ENCODE data around the gene NSL1.

The NSL1 gene

DNA sequence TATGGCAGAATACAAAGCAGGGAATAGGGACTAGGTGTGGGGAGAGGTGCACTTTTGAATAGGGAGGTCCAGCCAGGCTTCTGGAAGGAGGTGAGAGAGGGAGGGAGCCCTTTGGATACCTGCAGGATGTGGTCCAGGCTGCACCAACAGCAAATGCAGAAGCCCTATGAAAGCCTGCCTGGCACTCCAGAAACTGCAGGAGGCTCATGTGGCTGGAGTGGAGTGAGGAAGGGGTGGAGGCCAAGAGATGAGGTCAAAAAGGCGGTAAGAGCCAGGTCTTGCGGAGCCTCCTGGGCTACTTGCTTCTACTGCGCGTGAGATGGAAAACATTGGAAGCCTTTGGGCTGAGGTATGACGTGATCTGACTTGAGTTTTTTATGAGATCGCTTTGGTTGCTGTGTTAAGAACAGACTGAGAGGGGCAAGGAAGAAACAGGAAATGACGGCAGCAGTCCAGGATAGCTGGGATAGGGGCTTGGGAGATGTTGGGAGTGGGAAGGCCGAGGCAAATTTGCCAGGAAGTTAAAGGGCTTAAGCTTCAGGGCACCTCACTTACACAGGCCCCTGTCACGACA, 87.5 kb downstream of the NSL1 start:
- no peak for DNase-seq (ENCODE audit: low read depth in 2 of 2)

DNA sequence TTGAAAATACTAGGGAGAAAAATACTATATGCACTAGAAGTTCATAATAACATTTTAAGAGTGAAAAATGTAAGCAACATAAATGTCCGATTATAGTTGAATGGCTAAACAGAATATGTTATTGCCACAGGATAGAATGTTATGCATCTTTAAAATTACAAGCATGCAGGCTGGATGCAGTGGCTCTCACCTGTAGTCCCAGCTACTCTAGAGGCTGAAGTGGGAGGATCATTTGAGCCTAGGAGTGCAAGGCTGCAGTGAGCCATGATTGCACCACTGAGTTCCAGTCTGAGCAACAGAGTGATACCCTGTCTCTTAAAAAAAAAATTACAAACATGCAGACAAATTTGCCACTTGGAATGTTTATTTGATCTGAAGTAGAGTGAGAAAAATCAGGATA, 88.9 kb downstream of the NSL1 start:
- DNase-seq (ENCODE audit: low read depth in 2 of 2) = no peak

DNA sequence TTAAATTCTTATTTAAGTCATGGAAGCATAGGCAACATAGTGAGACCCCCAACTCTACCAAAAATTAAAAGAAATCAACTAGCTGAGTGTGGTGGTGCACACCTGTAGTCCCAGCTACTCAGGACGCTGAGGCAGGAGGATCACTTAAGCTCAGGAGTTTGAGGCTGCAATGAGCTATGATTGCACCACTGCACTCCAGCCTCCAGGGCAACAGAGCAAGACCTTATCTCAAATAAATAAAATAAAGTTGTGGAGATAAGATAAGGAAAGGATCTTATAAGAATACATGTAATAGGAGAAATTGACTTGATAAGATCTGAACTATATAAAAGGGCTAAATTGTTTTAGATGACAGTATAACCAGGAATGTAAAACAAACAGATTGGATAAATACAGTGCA, 89.7 kb downstream of the NSL1 start:
- DNase-seq (ENCODE audit: low read depth in 2 of 2) = no peak

- peak in 1 of 2 donors; percentile 22 for DNase-seq (ENCODE audit: low read depth in 2 of 2)
Measured at GRCh38 chr1:212700892-212701819, 90.4 kb downstream of the NSL1 start.

DNA sequence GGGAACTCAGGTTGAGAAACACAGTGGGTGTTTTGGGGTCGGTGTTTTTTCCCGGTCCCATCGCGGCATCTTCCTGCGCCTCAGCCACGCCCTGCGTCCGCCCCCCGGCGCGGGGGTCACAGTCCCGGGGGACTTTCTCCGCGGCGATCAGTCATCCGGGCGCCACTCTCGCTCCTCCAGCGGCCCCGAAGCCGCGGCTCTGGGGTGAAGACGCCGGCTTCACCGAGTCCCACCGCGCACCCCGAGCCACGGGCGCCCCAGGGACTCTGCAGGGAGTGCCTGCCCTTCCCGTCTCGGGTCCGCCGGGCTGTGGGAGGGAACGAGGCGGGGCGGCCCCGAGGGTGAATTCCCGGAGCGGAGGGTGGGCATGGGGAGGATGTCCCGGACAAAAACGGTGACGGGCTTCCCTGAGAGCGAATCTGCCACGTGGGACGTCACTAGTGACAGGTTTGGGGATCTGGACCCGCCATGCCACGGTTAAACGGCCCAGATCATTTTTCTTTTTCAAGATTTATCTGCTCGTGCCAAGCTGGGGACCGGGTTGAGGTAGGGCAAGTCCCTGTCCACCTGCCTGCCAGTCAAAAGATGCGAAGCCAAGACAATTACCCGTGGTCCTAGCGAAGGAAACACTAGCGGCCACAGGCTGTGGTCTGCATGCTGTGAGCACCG, 91.2 kb downstream of the NSL1 start:
- peak in 1 of 2 donors; percentile 58 for DNase-seq (ENCODE audit: low read depth in 2 of 2)

- DNase-seq (ENCODE audit: low read depth in 2 of 2) = peak; percentile 74 to 83
Measured at GRCh38 chr1:212699625-212700222, 91.9 kb downstream of the NSL1 start, which contains the start of gene BATF3. Gene BATF3, minus strand, starts transcription at chr1:212699840. Its CDS starts 78 bp downstream, at chr1:212699762.

- DNase-seq (ENCODE audit: low read depth in 2 of 2) = peak; percentile 13 to 36
Measured at GRCh38 chr1:212699104-212699624, 92.4 kb downstream of the NSL1 start.

GRCh38 chr1:212698467-212699103, 93.0 kb downstream of the NSL1 start:
- DNase-seq (ENCODE audit: low read depth in 2 of 2) = no peak

DNA sequence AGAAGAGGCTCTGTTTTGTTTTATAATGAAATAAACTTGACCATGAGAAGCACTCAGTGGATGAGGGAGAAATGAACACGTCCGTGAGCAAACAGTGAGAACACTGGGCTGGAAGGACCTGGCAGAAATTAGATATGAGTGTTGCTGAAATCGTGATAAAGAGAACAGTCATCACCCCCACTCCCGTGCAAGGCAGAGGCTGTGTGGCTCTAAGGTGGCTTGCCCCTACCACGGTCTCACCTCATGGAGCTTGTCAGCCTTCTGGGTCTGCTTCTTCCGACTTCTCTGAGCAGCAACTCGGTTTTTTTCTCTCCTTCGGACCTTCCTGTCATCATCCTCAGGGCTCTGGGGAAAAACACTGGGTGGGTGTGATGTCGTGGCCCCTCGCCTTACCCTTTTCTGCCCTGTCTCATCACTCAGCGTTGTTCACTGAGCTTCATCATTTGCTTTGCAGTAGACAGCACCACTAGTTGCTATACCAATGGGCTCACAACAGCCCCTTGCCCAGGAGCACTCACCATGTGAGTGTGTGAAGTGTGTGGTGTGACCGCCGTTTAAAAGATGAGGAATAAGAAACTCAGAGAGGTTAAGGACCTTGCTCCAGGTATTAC, 94.8 kb downstream of the NSL1 start:
- DNase-seq (ENCODE audit: low read depth in 2 of 2) = no peak

DNA sequence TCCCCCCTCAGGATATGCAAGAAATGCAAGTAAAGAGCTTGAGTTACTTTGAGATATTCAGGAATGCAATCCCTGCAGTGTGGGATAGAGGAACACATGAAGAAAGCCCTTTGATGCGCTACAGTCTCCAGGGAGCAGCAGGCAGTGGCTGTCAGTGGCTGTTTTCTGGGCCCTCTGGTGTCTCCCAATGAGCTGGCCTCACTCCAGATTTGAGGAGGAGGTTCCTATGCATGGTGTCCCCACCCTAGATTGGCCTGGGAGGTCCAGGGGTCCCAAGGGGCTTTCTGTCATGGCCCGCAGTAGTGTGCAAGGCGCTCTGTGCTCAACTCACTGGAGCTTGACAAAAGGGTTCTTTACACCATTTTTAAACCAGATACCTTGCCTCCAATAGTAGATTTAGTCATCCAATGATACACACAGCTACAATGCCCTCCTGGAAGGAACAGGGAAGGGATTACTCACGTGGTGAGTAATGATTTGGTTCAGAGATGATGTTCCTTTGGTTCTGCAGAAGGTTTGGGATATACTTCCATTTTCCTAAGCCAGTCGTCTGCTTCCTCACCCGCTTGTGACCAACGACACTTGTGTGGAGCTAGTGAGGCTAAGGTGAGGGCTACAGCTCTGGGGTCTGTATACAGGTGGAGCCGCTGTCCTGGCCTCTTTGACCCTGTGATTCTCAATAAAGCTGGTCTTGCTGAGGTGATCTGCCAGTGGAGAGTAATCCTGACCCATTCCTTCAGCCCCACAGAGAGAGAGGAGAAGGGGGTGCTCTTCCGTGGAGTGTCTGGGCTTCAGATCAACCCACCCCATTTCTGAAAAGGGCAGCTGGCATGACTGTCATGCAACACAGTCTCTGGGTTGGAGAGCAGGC, 98.6 kb downstream of the NSL1 start:
- DNase-seq (ENCODE audit: low read depth in 2 of 2) = no peak

GRCh38 chr1:212691561-212692071, 100.0 kb downstream of the NSL1 start:
- DNase-seq (ENCODE audit: low read depth in 2 of 2) = no peak

- no peak for DNase-seq (ENCODE audit: low read depth in 2 of 2)
Measured at GRCh38 chr1:212690816-212691403, 100.7 kb downstream of the NSL1 start.

GRCh38 chr1:212689758-212690529, 101.6 kb downstream of the NSL1 start:
- DNase-seq (ENCODE audit: low read depth in 2 of 2) = no peak

DNA sequence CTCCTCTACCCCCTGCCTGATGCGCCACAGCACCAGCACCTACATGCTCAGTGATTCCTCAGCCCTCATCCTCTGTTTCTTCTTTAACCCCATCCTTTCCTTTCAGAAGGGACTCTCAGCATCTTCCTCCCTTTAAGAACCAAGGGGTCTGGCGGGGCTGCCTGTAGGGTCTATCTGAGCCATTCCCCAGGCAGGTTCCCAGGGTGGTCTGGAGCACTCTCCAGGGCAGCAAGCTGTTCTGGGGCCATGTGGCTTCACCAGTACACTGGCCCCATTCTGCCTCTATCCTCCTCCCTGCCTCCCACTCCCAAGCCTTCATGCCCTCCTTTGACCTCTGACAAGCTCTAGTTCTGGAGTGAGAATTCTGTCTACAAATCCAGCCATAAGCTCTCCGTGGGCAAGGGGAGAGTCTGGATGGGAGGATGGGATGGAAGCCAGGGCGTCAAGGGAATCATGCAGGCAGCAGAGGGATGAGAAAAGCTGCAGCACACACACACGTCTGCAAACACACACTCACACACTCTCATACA, 102.3 kb downstream of the NSL1 start:
- no peak for DNase-seq (ENCODE audit: low read depth in 2 of 2)

GRCh38 chr1:212688341-212689047, 103.1 kb downstream of the NSL1 start:
- no peak for DNase-seq (ENCODE audit: low read depth in 2 of 2)

DNA sequence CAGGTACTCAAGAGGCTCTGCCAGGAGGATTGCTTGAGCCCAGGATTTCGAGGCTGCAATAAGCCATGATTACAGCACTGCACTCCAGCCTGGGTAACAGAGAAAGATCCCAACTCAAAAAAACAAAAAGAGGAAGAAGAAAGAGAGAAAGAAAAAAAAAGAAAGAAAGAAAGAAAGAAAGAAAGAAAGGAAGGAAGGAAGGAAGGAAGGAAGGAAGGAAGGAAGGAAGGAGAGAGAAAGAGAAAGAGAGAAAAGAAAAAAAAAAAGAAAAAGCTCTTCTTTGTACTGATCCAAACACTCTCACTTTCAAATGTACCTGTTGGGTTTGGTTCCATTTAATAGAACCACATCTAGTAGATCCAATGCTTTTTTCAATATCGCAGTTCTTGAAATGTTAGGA, 103.8 kb downstream of the NSL1 start:
- no peak for DNase-seq (ENCODE audit: low read depth in 2 of 2)

- DNase-seq (ENCODE audit: low read depth in 2 of 2) = no peak
Measured at GRCh38 chr1:212686591-212686990, 105.0 kb downstream of the NSL1 start.

DNA sequence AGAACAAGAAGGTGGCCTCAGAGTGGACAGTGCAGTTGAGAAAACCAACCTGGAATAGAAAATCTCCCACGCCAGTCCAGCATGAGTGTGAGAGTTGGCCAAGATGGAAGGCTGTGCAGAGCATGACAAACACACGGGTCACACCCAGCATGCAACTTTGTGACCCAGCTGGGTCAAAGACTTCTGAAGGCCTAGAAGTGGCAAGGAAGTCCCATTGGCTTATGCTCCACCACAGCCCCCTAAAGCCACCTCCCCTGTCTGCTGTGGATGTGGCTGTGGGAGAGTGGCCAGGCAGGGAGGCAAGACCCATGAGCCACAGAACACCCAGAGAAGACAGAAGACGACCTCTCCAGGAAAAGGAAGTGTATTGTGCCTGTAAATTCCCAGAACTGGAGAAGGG, 105.5 kb downstream of the NSL1 start:
- DNase-seq (ENCODE audit: low read depth in 2 of 2) = no peak
